DOHH2 (cell line): ENCODE measurements around the gene DNAI2.

ENCODE experiments used
- H3F3A ChIP-seq: fragments of 200-600 bp; sonication (generic), shearing (Covaris generic); 2 replicates; pipeline ENCODE4 v1.6.0; 2016; ENCODE audit warnings: antibody characterized with exemption, mild to moderate bottlenecking; ENCODE audit not compliant: control insufficient read depth, insufficient read depth
- H3K27ac ChIP-seq: fragments of 200-600 bp; sonication (generic); 2 replicates; pipeline ENCODE4 v1.5.1; 2014; ENCODE audit warnings: low read depth, mild to moderate bottlenecking, low read length, moderate library complexity
- H3K27me3 ChIP-seq: fragments of 200-600 bp; sonication (generic); 2 replicates; pipeline ENCODE4 v1.6.1; 2014; ENCODE audit warnings: mild to moderate bottlenecking, low read length, mixed read lengths; ENCODE audit not compliant: control insufficient read depth
- H3K36me3 ChIP-seq: fragments of 200-600 bp; sonication (generic); 2 replicates; pipeline ENCODE4 v1.6.1; 2014; ENCODE audit warnings: mild to moderate bottlenecking, low read length, moderate library complexity, mixed read lengths; ENCODE audit not compliant: control insufficient read depth
- H3K4me1 ChIP-seq: fragments of 200-600 bp; sonication (generic); 2 replicates; pipeline ENCODE4 v1.6.1; 2014; ENCODE audit warnings: mild to moderate bottlenecking, low read length, mixed read lengths; ENCODE audit not compliant: control insufficient read depth
- H3K4me2 ChIP-seq: fragments of 200-600 bp; sonication (generic); 2 replicates; pipeline ENCODE4 v1.6.0; 2014; ENCODE audit warnings: mild to moderate bottlenecking, low read length, moderate library complexity
- H3K4me3 ChIP-seq: fragments of 200-600 bp; sonication (generic); 2 replicates; pipeline ENCODE4 v1.5.1; 2014; ENCODE audit warnings: mild to moderate bottlenecking, low read length, mixed read lengths
- H3K79me2 ChIP-seq: fragments of 200-600 bp; sonication (generic); 2 replicates; pipeline ENCODE4 v1.6.1; 2014; ENCODE audit warnings: mild to moderate bottlenecking, low read length, mixed read lengths; ENCODE audit not compliant: control insufficient read depth
- H3K9me2 ChIP-seq: fragments of 200-600 bp; sonication (generic); replicated peaks from 2 replicates; pipeline ENCODE4 v1.6.1; 2014; ENCODE audit warnings: mild to moderate bottlenecking, low read length, mixed read lengths; ENCODE audit not compliant: control insufficient read depth
- H3K9me3 ChIP-seq: fragments of 200-600 bp; sonication (generic); 2 replicates; pipeline ENCODE4 v1.6.1; 2014; ENCODE audit warnings: antibody characterized with exemption, low read length, mixed read lengths; ENCODE audit not compliant: control insufficient read depth, insufficient read depth
- H4K20me1 ChIP-seq: fragments of 200-600 bp; sonication (generic); 2 replicates; pipeline ENCODE4 v1.6.0; 2014; ENCODE audit warnings: low read depth, mild to moderate bottlenecking, antibody characterized with exemption, low read length, moderate library complexity; ENCODE audit not compliant: control insufficient read depth, insufficient read depth
- EZH2phosphoT487 ChIP-seq: fragments of 200-600 bp; sonication (generic); IDR thresholded peaks from 2 replicates; pipeline ENCODE4 v1.6.1; 2017; ENCODE audit warnings: borderline replicate concordance, mild to moderate bottlenecking, antibody characterized with exemption, low read length, moderate library complexity, mixed read lengths
- TF ChIP-seq, protein P1 (sequence below): fragments of 200-600 bp; sonication (generic); IDR thresholded peaks from one replicate; pipeline ENCODE4 v1.5.1; 2014; ENCODE audit warnings: antibody characterized with exemption, mild to moderate bottlenecking, low read depth, low read length; ENCODE audit not compliant: poor library complexity, severe bottlenecking

DNAI2 gene

DNA sequence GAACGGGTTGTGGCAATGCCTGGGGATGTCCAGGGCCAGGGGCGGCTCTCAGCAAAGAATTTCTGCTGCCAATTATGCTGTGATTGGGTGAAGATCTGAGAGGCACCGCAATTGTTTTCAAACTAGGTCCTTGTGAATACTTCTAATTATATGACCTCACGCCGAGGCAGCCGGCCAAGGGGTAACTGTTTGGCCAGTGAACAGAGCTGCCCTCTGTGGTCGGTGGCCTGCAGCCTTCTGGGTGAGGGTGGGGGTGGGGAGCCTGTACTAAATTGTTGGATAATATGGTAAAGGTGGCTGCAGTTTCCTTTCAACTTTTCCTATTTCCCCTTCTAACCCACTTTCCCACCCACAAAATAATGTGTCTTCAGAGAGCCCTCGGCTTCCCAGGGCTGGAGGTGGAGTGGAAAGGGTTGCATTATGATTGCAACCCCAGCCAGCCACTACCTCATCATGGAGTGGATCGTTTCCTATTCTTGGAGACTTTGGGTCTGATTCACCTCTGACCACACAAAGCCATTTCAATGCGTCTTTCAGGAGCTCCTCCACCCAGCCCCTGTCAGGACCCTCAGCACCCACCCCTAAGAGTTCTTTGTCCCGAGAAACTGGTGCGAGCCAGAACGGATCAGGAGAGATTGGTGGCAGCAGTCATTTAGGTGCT lies 2.0 kb upstream of the DNAI2 start:
- H3K27me3 ChIP-seq: peaks cover 4% of the 10 kb centered on the region
- no peak overlapping the region for H3K4me3 ChIP-seq
- no peak overlapping the region for H3K27ac ChIP-seq
- H3K36me3 ChIP-seq: no peaks in the 10 kb centered on the region
- H4K20me1 ChIP-seq: no peaks in the 10 kb centered on the region
- H3F3A ChIP-seq: no peaks in the 10 kb centered on the region
- no peaks in the 10 kb centered on the region for H3K9me3 ChIP-seq
- H3K9me2 ChIP-seq: no peaks in the 10 kb centered on the region
- H3K4me1 ChIP-seq: no peaks in the 10 kb centered on the region
- H3K79me2 ChIP-seq: no peaks in the 10 kb centered on the region
- H3K4me2 ChIP-seq: no peak overlapping the region
- no peak for TF ChIP-seq EZH2phosphoT487
- TF ChIP-seq, protein P1, sequence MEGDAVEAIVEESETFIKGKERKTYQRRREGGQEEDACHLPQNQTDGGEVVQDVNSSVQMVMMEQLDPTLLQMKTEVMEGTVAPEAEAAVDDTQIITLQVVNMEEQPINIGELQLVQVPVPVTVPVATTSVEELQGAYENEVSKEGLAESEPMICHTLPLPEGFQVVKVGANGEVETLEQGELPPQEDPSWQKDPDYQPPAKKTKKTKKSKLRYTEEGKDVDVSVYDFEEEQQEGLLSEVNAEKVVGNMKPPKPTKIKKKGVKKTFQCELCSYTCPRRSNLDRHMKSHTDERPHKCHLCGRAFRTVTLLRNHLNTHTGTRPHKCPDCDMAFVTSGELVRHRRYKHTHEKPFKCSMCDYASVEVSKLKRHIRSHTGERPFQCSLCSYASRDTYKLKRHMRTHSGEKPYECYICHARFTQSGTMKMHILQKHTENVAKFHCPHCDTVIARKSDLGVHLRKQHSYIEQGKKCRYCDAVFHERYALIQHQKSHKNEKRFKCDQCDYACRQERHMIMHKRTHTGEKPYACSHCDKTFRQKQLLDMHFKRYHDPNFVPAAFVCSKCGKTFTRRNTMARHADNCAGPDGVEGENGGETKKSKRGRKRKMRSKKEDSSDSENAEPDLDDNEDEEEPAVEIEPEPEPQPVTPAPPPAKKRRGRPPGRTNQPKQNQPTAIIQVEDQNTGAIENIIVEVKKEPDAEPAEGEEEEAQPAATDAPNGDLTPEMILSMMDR: no peak

DNA sequence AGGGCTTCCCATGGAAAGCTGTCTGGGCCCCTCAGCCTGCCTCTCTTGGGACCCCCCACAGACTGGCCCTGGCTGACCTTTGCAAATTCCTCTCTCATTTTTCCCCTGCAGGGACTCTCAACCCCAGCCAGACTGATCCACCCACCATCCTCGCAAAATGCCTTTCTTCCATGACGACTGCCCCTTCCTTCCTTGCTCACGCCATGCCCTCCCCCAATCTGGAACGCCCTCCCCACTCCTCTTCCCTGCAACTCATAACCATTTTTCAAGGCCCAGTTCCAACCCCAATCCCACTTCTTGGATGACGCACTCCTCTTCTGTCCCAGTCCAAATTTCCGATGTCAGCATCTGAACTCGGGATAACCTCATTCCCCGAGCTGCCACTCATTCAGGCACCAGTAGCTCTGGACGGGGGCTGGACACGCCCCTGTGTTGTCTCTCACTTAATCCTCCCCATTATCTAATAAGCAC lies 1.3 kb upstream of the DNAI2 start:
- Histone ChIP-seq H3K4me3 (no peak overlapping the region), H3K4me1 (no peaks in the 10 kb centered on the region), H3K79me2 (no peaks in the 10 kb centered on the region), H3K9me2 (no peaks in the 10 kb centered on the region), H3K36me3 (no peaks in the 10 kb centered on the region), H3F3A (no peaks in the 10 kb centered on the region), H4K20me1 (no peaks in the 10 kb centered on the region), H3K9me3 (no peaks in the 10 kb centered on the region), H3K27ac (no peak overlapping the region), H3K27me3 (peaks cover 4% of the 10 kb centered on the region), H3K4me2 (no peak overlapping the region)
- no peak for TF ChIP-seq EZH2phosphoT487
- TF ChIP-seq, protein P1: no peak

DNA sequence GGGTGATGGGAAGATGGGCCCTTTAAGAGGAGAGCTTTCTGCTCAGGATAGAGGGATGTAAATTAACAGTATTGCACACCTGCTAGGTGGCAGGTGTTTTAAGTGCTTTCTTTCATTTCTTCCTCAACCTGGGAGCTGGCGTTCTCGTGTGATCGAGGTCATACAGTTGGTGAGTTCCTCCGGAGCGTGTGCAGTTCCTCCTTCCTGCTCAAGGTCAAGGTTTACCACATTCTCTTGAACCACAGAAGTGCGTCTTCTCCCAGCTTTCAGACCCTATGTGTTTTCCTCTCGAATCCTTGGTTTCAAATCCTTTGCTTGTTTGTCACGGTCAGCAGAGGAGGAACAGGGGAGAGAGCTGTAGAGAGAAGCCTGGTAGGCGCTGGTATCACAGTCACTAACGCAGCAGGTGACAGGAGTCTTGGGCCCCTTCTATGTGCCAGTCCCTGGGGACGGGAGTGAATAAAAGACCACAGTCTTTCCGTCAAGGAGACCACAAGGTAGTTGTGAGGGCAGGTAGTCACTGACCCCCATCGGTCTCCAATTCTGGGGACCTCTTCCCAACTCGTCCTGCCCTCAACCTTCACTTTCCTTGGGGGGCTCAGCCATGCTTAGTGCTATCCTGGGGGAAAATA lies 791 bp downstream of the DNAI2 start:
- no peak overlapping the region for H3K27ac ChIP-seq
- TF ChIP-seq, protein P1: no peak
- no peak for TF ChIP-seq EZH2phosphoT487
- no peaks in the 10 kb centered on the region for H3F3A ChIP-seq
- H3K4me2 ChIP-seq: no peak overlapping the region
- H3K4me1 ChIP-seq: no peaks in the 10 kb centered on the region
- no peaks in the 10 kb centered on the region for H3K36me3 ChIP-seq
- H4K20me1 ChIP-seq: no peaks in the 10 kb centered on the region
- peaks cover 4% of the 10 kb centered on the region for H3K27me3 ChIP-seq
- H3K4me3 ChIP-seq: no peak overlapping the region
- H3K79me2 ChIP-seq: no peaks in the 10 kb centered on the region
- H3K9me3 ChIP-seq: no peaks in the 10 kb centered on the region
- no peaks in the 10 kb centered on the region for H3K9me2 ChIP-seq
